ENCODE data around the gene B4GALNT4. TPM values are rescaled to one million over a fixed set of nuclear protein-coding genes. Genes with fewer than 3 reads are reported as not detected.

The B4GALNT4 gene
- total RNA-seq, 6 experiments from 2014 or later = 0.05 to 0.07 TPM; not detected in 4

GRCh38 chr11:368414-369335 is 624 bp upstream of the B4GALNT4 start:
- Histone ChIP-seq H3K27ac (no peak overlapping the region), H3K27me3 (peaks cover 0 to 10% of the 10 kb centered on the region in 2 donors), H3K9me3 (no peaks in the 10 kb centered on the region), H3K4me3 (no peak overlapping the region), H3K36me3 (no peaks in the 10 kb centered on the region), H3K4me1 (no peaks in the 10 kb centered on the region)
- DNase-seq (peak in 1 of 3 donors; percentile 52), ATAC-seq (peak in 2 of 4 donors; percentile 22 to 26)
- 0% methylated on average over 12 of the region's 61 CpGs for WGBS (ENCODE audit: insufficient coverage, low coverage, low lambda C conversion rate, missing lambda C conversion rate)
- intact Hi-C loops (cut with DNase I) = loop anchor here (5.0 to 10.0 kb wide), 3 partner anchors 64 to 114 kb away; partner anchors contain the start of gene IFITM2 (in 1 of the 2)
- TF ChIP-seq CTCF (IDR thresholded peaks at IDR 0.05) (no peak), POLR2A (IDR thresholded peaks at IDR 0.05) (no peak)

- no peak for ATAC-seq
- no peak overlapping the region for H3K4me3 ChIP-seq
- H3K4me1 ChIP-seq = no peaks in the 10 kb centered on the region
- intact Hi-C loops (cut with DNase I) = no loop called here
- peaks cover 0 to 10% of the 10 kb centered on the region in 2 donors for H3K27me3 ChIP-seq
- peak in 1 of 3 donors; percentile 55 for DNase-seq
- no peaks in the 10 kb centered on the region for H3K9me3 ChIP-seq
- no peak for TF ChIP-seq CTCF (IDR thresholded peaks at IDR 0.05)
- TF ChIP-seq POLR2A (IDR thresholded peaks at IDR 0.05) = no peak
- H3K27ac ChIP-seq = no peak overlapping the region
- no peaks in the 10 kb centered on the region for H3K36me3 ChIP-seq
- 0% methylated on average over 7 of the region's 42 CpGs for WGBS (ENCODE audit: insufficient coverage, low coverage, low lambda C conversion rate, missing lambda C conversion rate)
These were observed 1.0 kb downstream of the B4GALNT4 start for GRCh38 chr11:370070-370941.

DNA sequence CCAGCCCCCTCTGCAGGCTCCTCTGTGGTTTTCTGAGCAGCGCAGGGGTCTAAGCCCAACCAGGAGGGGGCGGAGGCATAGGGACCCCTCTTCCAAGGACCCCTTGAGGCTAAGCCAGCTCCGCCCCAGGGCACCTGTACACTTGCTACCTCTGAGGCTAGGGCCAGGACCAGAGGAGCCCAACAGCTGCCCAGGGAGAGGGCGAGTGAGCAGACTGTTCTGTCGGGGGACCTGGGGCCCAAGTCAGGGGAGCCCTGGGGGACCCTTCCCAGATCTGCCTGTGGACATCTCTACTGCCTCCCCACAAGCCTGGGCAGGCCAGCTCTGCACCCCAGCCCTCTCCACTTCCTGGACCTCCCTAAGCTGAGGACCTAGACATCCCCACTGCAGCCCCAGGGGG is 1.8 kb downstream of the B4GALNT4 start:
- intact Hi-C loops (cut with DNase I) = no loop called here
- no peaks in the 10 kb centered on the region for H3K36me3 ChIP-seq
- 69% methylated on average over 2 of the region's 5 CpGs for WGBS (ENCODE audit: insufficient coverage, low coverage, low lambda C conversion rate, missing lambda C conversion rate)
- TF ChIP-seq POLR2A (IDR thresholded peaks at IDR 0.05) = no peak
- no peak for TF ChIP-seq CTCF (IDR thresholded peaks at IDR 0.05)
- no peaks in the 10 kb centered on the region for H3K9me3 ChIP-seq
- H3K4me3 ChIP-seq = no peak overlapping the region
- DNase-seq (peak in 1 of 3 donors; percentile 43), ATAC-seq (peak in 2 of 4 donors; percentile 19 to 29)
- H3K27ac ChIP-seq = no peak overlapping the region
- H3K27me3 ChIP-seq = peaks cover 0 to 10% of the 10 kb centered on the region in 2 donors
- H3K4me1 ChIP-seq = no peaks in the 10 kb centered on the region

GRCh38 chr11:371716-372590 is 2.7 kb downstream of the B4GALNT4 start:
- Histone ChIP-seq H3K27ac (no peak overlapping the region), H3K4me1 (no peaks in the 10 kb centered on the region), H3K36me3 (no peaks in the 10 kb centered on the region), H3K27me3 (peaks cover 0 to 10% of the 10 kb centered on the region in 2 donors), H3K9me3 (no peaks in the 10 kb centered on the region), H3K4me3 (no peak overlapping the region)
- intact Hi-C loops (cut with DNase I) = no loop called here
- 75% methylated on average over 2 of the region's 19 CpGs for WGBS (ENCODE audit: insufficient coverage, low coverage, low lambda C conversion rate, missing lambda C conversion rate)
- DNase-seq (peak in 1 of 3 donors; percentile 38), ATAC-seq (peak in 2 of 4 donors; percentile 27 to 34)
- TF ChIP-seq POLR2A (IDR thresholded peaks at IDR 0.05) (no peak), CTCF (IDR thresholded peaks at IDR 0.05) (no peak)
